Keratinocyte (primary cell): Measurements from ENCODE around the gene WFDC2. TPM values are rescaled to one million over a fixed set of nuclear protein-coding genes. Genes with fewer than 3 reads are reported as not detected.

Experiments
- DNase-seq: peaks from one replicate; pipeline ENCODE4 v3.0.0-alpha.2; 2011; ENCODE audit warnings: low read depth, missing footprints, low spot score
- FAIRE-seq: peaks from 2 replicates; lab custom pipeline; 2011; peaks lifted over from hg19 to GRCh38; lab: Jason Lieb, UNC
- H2AFZ ChIP-seq: 2 replicates; pipeline ENCODE4 v1.6.0; 2012; ENCODE audit warnings: low read length, control low read depth, inconsistent platforms; ENCODE audit not compliant: control insufficient read depth
- H3K27ac ChIP-seq: 2 replicates; pipeline ENCODE4 v1.5.1; 2011; ENCODE audit warnings: low read length; ENCODE audit not compliant: control insufficient read depth, insufficient read depth
- H3K27me3 ChIP-seq: 3 replicates; pipeline ENCODE4 v1.6.0; 2011; ENCODE audit warnings: low read length; ENCODE audit not compliant: control insufficient read depth, insufficient read depth; ENCODE audit errors: extremely low read depth
- H3K36me3 ChIP-seq, 2 experiments: 2 replicates in 1 of 2; 3 replicates in 1 of 2; pipeline ENCODE4 v1.5.1; 2011; ENCODE audit warnings: low read length in 2 of 2, mild to moderate bottlenecking in 1 of 2; ENCODE audit not compliant: control insufficient read depth in 2 of 2, insufficient read depth in 2 of 2; ENCODE audit errors: extremely low read depth in 1 of 2
- H3K4me1 ChIP-seq: 3 replicates; pipeline ENCODE4 v1.5.1; 2011; ENCODE audit warnings: low read length; ENCODE audit not compliant: control insufficient read depth, insufficient read depth; ENCODE audit errors: extremely low read depth
- H3K4me2 ChIP-seq: 3 replicates; pipeline ENCODE4 v1.6.0; 2011; ENCODE audit warnings: low read depth, low read length; ENCODE audit not compliant: control insufficient read depth, insufficient read depth; ENCODE audit errors: extremely low read depth
- H3K4me3 ChIP-seq, 3 experiments: fragments of 200-600 bp in 1 of 3; sonication (generic) in 1 of 3; 2 replicates in 2 of 3; 3 replicates in 1 of 3; pipeline ENCODE4 v1.5.1; 2011 to 2016; ENCODE audit warnings: low read length in 3 of 3, mild to moderate bottlenecking in 3 of 3, control low read depth in 2 of 3, inconsistent platforms in 1 of 3, low read depth in 1 of 3, mixed read lengths in 1 of 3, mixed run types in 1 of 3, moderate library complexity in 1 of 3; ENCODE audit not compliant: control insufficient read depth in 2 of 3, insufficient read depth in 2 of 3; ENCODE audit errors: extremely low read depth in 1 of 3
- H3K79me2 ChIP-seq: 2 replicates; pipeline ENCODE4 v1.6.0; 2012; ENCODE audit warnings: low read length; ENCODE audit not compliant: control insufficient read depth, insufficient read depth
- H3K9ac ChIP-seq: 3 replicates; pipeline ENCODE4 v1.6.0; 2011; ENCODE audit warnings: low read length; ENCODE audit not compliant: control insufficient read depth, insufficient read depth; ENCODE audit errors: extremely low read depth
- H3K9me1 ChIP-seq: 3 replicates; pipeline ENCODE4 v1.6.0; 2011; ENCODE audit warnings: low read length; ENCODE audit not compliant: control insufficient read depth, insufficient read depth; ENCODE audit errors: extremely low read depth
- H3K9me3 ChIP-seq: 2 replicates; pipeline ENCODE4 v1.5.1; 2012; ENCODE audit warnings: low read depth, low read length; ENCODE audit not compliant: control insufficient read depth
- H4K20me1 ChIP-seq: 3 replicates; pipeline ENCODE4 v1.6.0; 2011; ENCODE audit warnings: low read length; ENCODE audit not compliant: control insufficient read depth, insufficient read depth; ENCODE audit errors: extremely low read depth
- CTCF ChIP-seq, 3 experiments: IDR thresholded peaks in 1 of 3; conservative IDR thresholded peaks in 1 of 3; optimal IDR thresholded peaks in 1 of 3; 2 replicates in 2 of 3; 3 replicates in 1 of 3; pipeline versions ENCODE3 to v1.5.1; 2011; ENCODE audit warnings: low read length in 3 of 3, mild to moderate bottlenecking in 3 of 3, moderate library complexity in 2 of 3, control low read depth in 1 of 3, inconsistent platforms in 1 of 3; ENCODE audit not compliant: insufficient read depth in 2 of 3; ENCODE audit errors: extremely low read depth in 1 of 3
- EZH2 ChIP-seq: IDR thresholded peaks from one replicate; pipeline ENCODE4 v1.6.1; 2012; ENCODE audit warnings: inconsistent platforms, mild to moderate bottlenecking, low read length, moderate library complexity
- dilution Hi-C: fragments of 300-500 bp; cut with MboI; formaldehyde crosslinking; loops from one replicate; pipeline ENCODE4 v1.7.0; 2020; ENCODE audit warnings: low sequenced_read_pairs; ENCODE audit not compliant: extremely low pct_ligation_motif_present
- polyA plus RNA-seq, 5 experiments: library from polyadenylated mRNA; depleted of rRNA in 3 of 5; stranded (reverse) in 3 of 5; stranded (forward) in 1 of 5; unstranded in 1 of 5; fragments of >200 nt; gene quantifications; 1 replicate in 1 of 5; 2 replicates in 3 of 5; 3 replicates in 1 of 5; pipeline versions ENCODE4 v1.2.1 to v1.2.3, GENCODE V29; 2011 to 2012; ENCODE audit warnings: missing spikeins in 2 of 5, low read depth in 1 of 5, low replicate concordance in 1 of 5

Gene WFDC2
- polyA plus RNA-seq, 1 donor (not counting 4 experiments of a cell fraction or from before 2014, with no cell fraction given): not detected

- Histone ChIP-seq H3K9me1 (no peaks in the 10 kb centered on the region), H3K79me2 (peaks cover 1% of the 10 kb centered on the region), H4K20me1 (peaks cover 2% of the 10 kb centered on the region), H2AFZ (no peak overlapping the region), H3K27ac (no peak overlapping the region), H3K27me3 (no peaks in the 10 kb centered on the region), H3K4me2 (no peak overlapping the region), H3K4me3 (no peak overlapping the region), H3K9ac (no peak overlapping the region), H3K4me1 (peaks cover 11% of the 10 kb centered on the region), H3K36me3 (peaks cover 28 to 33% of the 10 kb centered on the region in 2 experiments), H3K9me3 (no peaks in the 10 kb centered on the region)
- FAIRE-seq (no peak), DNase-seq (no peak)
- TF ChIP-seq EZH2 (no peak), CTCF (optimal IDR thresholded peaks at IDR 0.05 in 1 of 3, IDR thresholded peaks at IDR 0.05 in 1 of 3, conservative IDR thresholded peaks at IDR 0.05 in 1 of 3; ENCODE audit: extremely low read depth in 1 of 3, insufficient read depth in 2 of 3, low read length in 3 of 3) (no peak)
- dilution Hi-C loops: no loop called here
Measured at GRCh38 chr20:45423700-45424099, 45.9 kb upstream of the WFDC2 start.

GRCh38 chr20:45425561-45425960 is 44.0 kb upstream of the WFDC2 start:
- no peaks in the 10 kb centered on the region for H3K27me3 ChIP-seq
- H3K4me3 ChIP-seq: no peak overlapping the region
- H3K9ac ChIP-seq: no peak overlapping the region
- no peaks in the 10 kb centered on the region for H3K79me2 ChIP-seq
- TF ChIP-seq EZH2: no peak
- no peak for TF ChIP-seq CTCF (optimal IDR thresholded peaks at IDR 0.05 in 1 of 3, IDR thresholded peaks at IDR 0.05 in 1 of 3, conservative IDR thresholded peaks at IDR 0.05 in 1 of 3; ENCODE audit: extremely low read depth in 1 of 3, insufficient read depth in 2 of 3, low read length in 3 of 3)
- H3K4me1 ChIP-seq: no peaks in the 10 kb centered on the region
- no peaks in the 10 kb centered on the region for H3K9me3 ChIP-seq
- dilution Hi-C loops: no loop called here
- DNase-seq: no peak
- no peaks in the 10 kb centered on the region for H4K20me1 ChIP-seq
- H3K4me2 ChIP-seq: no peak overlapping the region
- FAIRE-seq: no peak
- no peak overlapping the region for H3K27ac ChIP-seq
- peaks cover 13 to 23% of the 10 kb centered on the region in 2 experiments for H3K36me3 ChIP-seq
- H2AFZ ChIP-seq: no peak overlapping the region
- no peaks in the 10 kb centered on the region for H3K9me1 ChIP-seq
